Neural cell (in vitro differentiated cells): ENCODE measurements around the gene PHACTR1. TPM values are rescaled to one million over a fixed set of nuclear protein-coding genes. Genes with fewer than 3 reads are reported as not detected.

Experiments
- H2AFZ ChIP-seq: fragments of 200-600, 300-800 bp; sonication (generic), shearing (Covaris generic); 2 replicates; pipeline ENCODE4 v1.6.0; 2014; ENCODE audit warnings: low read depth, mild to moderate bottlenecking, antibody characterized with exemption, low read length, moderate library complexity
- H3F3A ChIP-seq: fragments of 200-600 bp; shearing (Covaris generic); 2 replicates; pipeline ENCODE4 v1.6.1; 2016; ENCODE audit warnings: mild to moderate bottlenecking, moderate library complexity, mixed read lengths, antibody characterized with exemption, low read length; ENCODE audit not compliant: insufficient read depth, poor library complexity, severe bottlenecking
- H3K27ac ChIP-seq: fragments of 200-600, 300-800 bp; sonication (generic), shearing (Covaris generic); 2 replicates; pipeline ENCODE4 v1.5.1; 2014; ENCODE audit warnings: mild to moderate bottlenecking, low read length, moderate library complexity
- H3K27me3 ChIP-seq: fragments of 300-800, 200-600 bp; sonication (generic), shearing (Covaris generic); 2 replicates; pipeline ENCODE4 v1.6.0; 2014; ENCODE audit warnings: mild to moderate bottlenecking, low read depth, low read length, moderate library complexity; ENCODE audit not compliant: insufficient read depth
- H3K36me3 ChIP-seq: fragments of 300-800, 200-600 bp; sonication (generic), shearing (Covaris generic); 2 replicates; pipeline ENCODE4 v1.5.1; 2014; ENCODE audit warnings: mild to moderate bottlenecking, antibody characterized with exemption, low read length, moderate library complexity; ENCODE audit not compliant: insufficient read depth
- H3K4me2 ChIP-seq: fragments of 300-800, 200-600 bp; sonication (generic), shearing (Covaris generic); 2 replicates; pipeline ENCODE4 v1.6.0; 2014; ENCODE audit warnings: mild to moderate bottlenecking, low read length
- H3K4me3 ChIP-seq: fragments of 300-800, 200-600 bp; sonication (generic), shearing (Covaris generic); 2 replicates; pipeline ENCODE4 v1.5.1; 2014; ENCODE audit warnings: mild to moderate bottlenecking, low read length, moderate library complexity
- H3K79me2 ChIP-seq: fragments of 200-600 bp; shearing (Covaris generic); replicated peaks from 2 replicates; pipeline ENCODE4 v1.6.0; 2014; ENCODE audit warnings: mild to moderate bottlenecking, low read length, moderate library complexity; ENCODE audit not compliant: insufficient read depth
- H3K9ac ChIP-seq: fragments of 300-800, 200-600 bp; sonication (generic), shearing (Covaris generic); 2 replicates; pipeline ENCODE4 v1.6.1; 2016; ENCODE audit warnings: mild to moderate bottlenecking, low read length, mixed read lengths
- H3K9me2 ChIP-seq: fragments of 200-600 bp; shearing (Covaris generic); 2 replicates; pipeline ENCODE4 v1.6.1; 2016; ENCODE audit warnings: mild to moderate bottlenecking, low read length, mixed read lengths; ENCODE audit not compliant: insufficient read depth
- H3K9me3 ChIP-seq: fragments of 200-600, 300-800 bp; sonication (generic), shearing (Covaris generic); 2 replicates; pipeline ENCODE4 v1.6.1; 2016; ENCODE audit warnings: mild to moderate bottlenecking, mixed run types, low read length, moderate library complexity, mixed read lengths
- H4K20me1 ChIP-seq: fragments of 200-600 bp; shearing (Covaris generic); 2 replicates; pipeline ENCODE4 v1.6.1; 2016; ENCODE audit warnings: mild to moderate bottlenecking, mixed run types; ENCODE audit not compliant: insufficient read depth
- CTCF ChIP-seq: fragments of 450-650 bp; IDR thresholded peaks from 2 replicates; pipeline ENCODE4 v1.5.1; 2014; ENCODE audit warnings: antibody characterized with exemption, mild to moderate bottlenecking, moderate library complexity; ENCODE audit not compliant: poor library complexity, severe bottlenecking
- EP300 ChIP-seq: fragments of 450-650 bp; conservative IDR thresholded peaks from 2 replicates; pipeline ENCODE4 v1.6.1; 2014; ENCODE audit warnings: antibody characterized with exemption, mild to moderate bottlenecking, moderate library complexity; ENCODE audit not compliant: poor library complexity, severe bottlenecking
- EZH2 ChIP-seq: fragments of 200-600, 300-800 bp; shearing (Covaris generic), sonication (generic); IDR thresholded peaks from 2 replicates; pipeline ENCODE4 v1.6.1; 2014; ENCODE audit warnings: antibody characterized with exemption, low read length, borderline replicate concordance, mild to moderate bottlenecking; ENCODE audit not compliant: insufficient read depth, poor library complexity, severe bottlenecking
- MXI1 ChIP-seq: fragments of 450-650 bp; conservative IDR thresholded peaks from 2 replicates; pipeline ENCODE4 v1.6.1; 2014; ENCODE audit warnings: antibody characterized with exemption, mild to moderate bottlenecking; ENCODE audit not compliant: poor library complexity, severe bottlenecking
- POLR2AphosphoS5 ChIP-seq: IDR thresholded peaks from 2 replicates; pipeline ENCODE4 v1.6.1; 2012
- RAD21 ChIP-seq: fragments of 450-650 bp; conservative IDR thresholded peaks from 2 replicates; pipeline ENCODE4 v1.6.1; 2014; ENCODE audit warnings: antibody characterized with exemption, mild to moderate bottlenecking, moderate library complexity
- REST ChIP-seq: IDR thresholded peaks from 2 replicates; pipeline ENCODE4 v1.6.1; 2012; ENCODE audit warnings: borderline replicate concordance
- SMC3 ChIP-seq: fragments of 450-650 bp; conservative IDR thresholded peaks from 2 replicates; pipeline ENCODE4 v1.6.1; 2014; ENCODE audit warnings: antibody characterized with exemption, mild to moderate bottlenecking, moderate library complexity; ENCODE audit not compliant: poor library complexity
- TAF1 ChIP-seq: IDR thresholded peaks from 2 replicates; pipeline ENCODE4 v1.6.1; 2012; ENCODE audit warnings: low read depth
- polyA plus RNA-seq: library from polyadenylated mRNA; depleted of rRNA; stranded (reverse); fragments of >200 nt; gene quantifications from 2 replicates; pipeline ENCODE4 v1.2.3, GENCODE V29; 2014

Gene PHACTR1
- polyA plus RNA-seq, 1 donor from 2014 or later = 7.8 TPM

GRCh38 chr6:12823847-12824246, 107.3 kb downstream of the PHACTR1 start:
- H3K9ac ChIP-seq = no peak overlapping the region
- TF ChIP-seq RAD21 (no peak), TAF1 (no peak), POLR2AphosphoS5 (no peak), REST (no peak), CTCF (no peak), EZH2 (no peak), SMC3 (no peak), MXI1 (no peak), EP300 (no peak)
- H3K79me2 ChIP-seq = no peaks in the 10 kb centered on the region
- H3K9me2 ChIP-seq = no peaks in the 10 kb centered on the region
- no peak overlapping the region for H3K4me2 ChIP-seq
- H3K27me3 ChIP-seq = no peaks in the 10 kb centered on the region
- no peaks in the 10 kb centered on the region for H3K36me3 ChIP-seq
- no peaks in the 10 kb centered on the region for H4K20me1 ChIP-seq
- no peaks in the 10 kb centered on the region for H3K9me3 ChIP-seq
- H2AFZ ChIP-seq = no peak overlapping the region
- no peak overlapping the region for H3K27ac ChIP-seq
- H3K4me3 ChIP-seq = no peak overlapping the region
- H3F3A ChIP-seq = no peaks in the 10 kb centered on the region

GRCh38 chr6:12826584-12826983, 110.0 kb downstream of the PHACTR1 start:
- no peaks in the 10 kb centered on the region for H3K36me3 ChIP-seq
- no peaks in the 10 kb centered on the region for H3K27me3 ChIP-seq
- H3K79me2 ChIP-seq = no peaks in the 10 kb centered on the region
- H3K4me2 ChIP-seq = no peak overlapping the region
- no peak for TF ChIP-seq EP300
- no peak for TF ChIP-seq POLR2AphosphoS5
- TF ChIP-seq SMC3 = no peak
- TF ChIP-seq TAF1 = no peak
- TF ChIP-seq CTCF = no peak
- TF ChIP-seq MXI1 = no peak
- no peak for TF ChIP-seq REST
- no peak for TF ChIP-seq RAD21
- TF ChIP-seq EZH2 = no peak
- H4K20me1 ChIP-seq = no peaks in the 10 kb centered on the region
- H3K27ac ChIP-seq = no peak overlapping the region
- no peak overlapping the region for H3K9ac ChIP-seq
- no peaks in the 10 kb centered on the region for H3K9me3 ChIP-seq
- no peaks in the 10 kb centered on the region for H3K9me2 ChIP-seq
- H3F3A ChIP-seq = no peaks in the 10 kb centered on the region
- H2AFZ ChIP-seq = no peak overlapping the region
- H3K4me3 ChIP-seq = no peak overlapping the region
